HepG2 (cell line): Measurements from ENCODE around the gene SOCS1. TPM values are rescaled to one million over a fixed set of nuclear protein-coding genes. Genes with fewer than 3 reads are reported as not detected.

Source experiments
- CBFB ChIP-seq: sonication (generic); formaldehyde crosslinking; IDR thresholded peaks from 2 replicates; pipeline ENCODE4 v1.4.0; 2020; ENCODE audit warnings: missing genetic modification reagents
- E2F2 ChIP-seq: sonication (generic); formaldehyde crosslinking; IDR thresholded peaks from 2 replicates; pipeline ENCODE4 v1.4.0; 2020; ENCODE audit warnings: missing genetic modification reagents, borderline replicate concordance
- GABPA ChIP-seq, 2 experiments: IDR thresholded peaks; 2 replicates each; pipeline ENCODE4 v1.6.1; 2011 to 2016; ENCODE audit warnings: low read depth in 2 of 2, low read length in 1 of 2, missing biosample characterization in 1 of 2, missing genetic modification characterization in 1 of 2
- GLMP ChIP-seq: sonication (generic); formaldehyde crosslinking; IDR thresholded peaks from 2 replicates; pipeline ENCODE4 v1.9.0; 2021; ENCODE audit warnings: missing genetic modification reagents, mild to moderate bottlenecking, borderline replicate concordance
- JUNB ChIP-seq: sonication (generic); formaldehyde crosslinking; IDR thresholded peaks from 2 replicates; pipeline ENCODE4 v1.8.0; 2022; ENCODE audit warnings: missing genetic modification reagents, mild to moderate bottlenecking, borderline replicate concordance
- MAF1 ChIP-seq: sonication (generic); formaldehyde crosslinking; IDR thresholded peaks from 2 replicates; pipeline ENCODE4 v1.5.0; 2020; ENCODE audit warnings: missing genetic modification reagents, borderline replicate concordance
- MAFF ChIP-seq: IDR thresholded peaks from 2 replicates; pipeline ENCODE4 v1.6.1; 2011; ENCODE audit warnings: low read depth, low read length, improper control_type of control experiment
- MTF1 ChIP-seq: sonication (generic); formaldehyde crosslinking; IDR thresholded peaks from 2 replicates; pipeline ENCODE4 v1.5.0; 2020; ENCODE audit warnings: missing genetic modification reagents
- POLR2A ChIP-seq, 2 experiments: IDR thresholded peaks; 2 replicates each; pipeline ENCODE4 v1.6.1; 2011; ENCODE audit warnings: low read depth in 2 of 2, low read length in 2 of 2, mild to moderate bottlenecking in 1 of 2, moderate library complexity in 1 of 2; ENCODE audit not compliant: insufficient read depth in 1 of 2
- TERF1 ChIP-seq: sonication (generic); formaldehyde crosslinking; IDR thresholded peaks from 2 replicates; pipeline ENCODE4 v1.8.0; 2022; ENCODE audit warnings: mild to moderate bottlenecking, missing genetic modification reagents, moderate library complexity
- ZBTB14 ChIP-seq: sonication (generic); formaldehyde crosslinking; IDR thresholded peaks from 2 replicates; pipeline ENCODE4 v1.4.0; 2020; ENCODE audit warnings: missing genetic modification reagents
- ZBTB4 ChIP-seq: sonication (generic); formaldehyde crosslinking; IDR thresholded peaks from 2 replicates; pipeline ENCODE4 v1.4.0; 2020; ENCODE audit warnings: missing genetic modification reagents, mild to moderate bottlenecking, borderline replicate concordance
- ZNF562 ChIP-seq: sonication (generic); formaldehyde crosslinking; IDR thresholded peaks from 2 replicates; pipeline ENCODE4 v1.8.0; 2022; ENCODE audit warnings: missing genetic modification reagents, borderline replicate concordance
- ZNF580 ChIP-seq: IDR thresholded peaks from 2 replicates; pipeline ENCODE4 v1.6.1; 2016; ENCODE audit warnings: low read depth, borderline replicate concordance
- ZNF589 ChIP-seq: sonication (generic); formaldehyde crosslinking; conservative IDR thresholded peaks from 2 replicates; pipeline ENCODE4 v1.8.0; 2022; ENCODE audit warnings: mild to moderate bottlenecking, moderate library complexity, missing genetic modification reagents
- ZNF607 ChIP-seq: sonication (generic); formaldehyde crosslinking; IDR thresholded peaks from 2 replicates; pipeline ENCODE4 v1.5.1; 2020; ENCODE audit warnings: missing genetic modification reagents, mild to moderate bottlenecking, borderline replicate concordance
- ZSCAN20 ChIP-seq: sonication (generic); formaldehyde crosslinking; IDR thresholded peaks from 2 replicates; pipeline ENCODE4 v1.4.0; 2020; ENCODE audit warnings: missing genetic modification reagents, mild to moderate bottlenecking, borderline replicate concordance
- polyA plus RNA-seq, 8 experiments: library from polyadenylated mRNA; depleted of rRNA in 3 of 8; stranded (reverse) in 7 of 8; unstranded in 1 of 8; fragments of >200 nt; fragmentation: Illumina TruSeq in 4 of 8; extraction: Trizol in 4 of 8; gene quantifications; 2 replicates each; pipeline versions ENCODE4 v1.2.1 to v1.2.3, GENCODE V29; 2011 to 2016; ENCODE audit warnings: low read depth in 4 of 8, missing spikeins in 1 of 8, mixed read lengths in 1 of 8; ENCODE audit not compliant: insufficient read depth in 1 of 8
- total RNA-seq, 5 experiments: library from RNA; depleted of rRNA; stranded (reverse); fragments of >200 nt; fragmentation: Illumina TruSeq; extraction: Trizol; gene quantifications; 2 replicates each; pipeline ENCODE4 v1.2.3, GENCODE V29; 2016; ENCODE audit warnings: low read depth in 1 of 5

Gene SOCS1
- total and polyA plus RNA-seq, 2 of the 13 experiments (the other 11 are each of a cell fraction or from before 2014, with no cell fraction given) = 5.3 to 6.3 TPM

- TF ChIP-seq GABPA (IDR thresholded peaks at IDR 0.05; ENCODE audit: low read depth, low read length) (no peak), GABPA (CRISPR knock-in tag; IDR thresholded peaks at IDR 0.05; ENCODE audit: low read depth) (peak; percentile 57; the same call in 1 of the 2 replicates), TERF1 (CRISPR knock-in tag) (no peak), CBFB (CRISPR knock-in tag) (no peak), ZBTB4 (CRISPR knock-in tag) (peak; percentile 98), MTF1 (CRISPR knock-in tag) (no peak), E2F2 (CRISPR knock-in tag) (0 out of 2 replicates have a peak, but pooled peaks have one; percentile 17), MAFF (no peak), ZNF607 (0 out of 2 replicates have a peak, but pooled peaks have one; percentile 48), POLR2A (IDR thresholded peaks at IDR 0.05; ENCODE audit: insufficient read depth in 1 of 2, low read depth in 2 of 2, low read length in 2 of 2) (peak in 1 of 2 experiments; percentile 49; a peak in 2 of 4 replicates), GLMP (CRISPR knock-in tag) (no peak), ZNF580 (CRISPR knock-in tag) (no peak; the same call in 1 of the 2 replicates), JUNB (CRISPR knock-in tag) (no peak), ZNF562 (CRISPR knock-in tag) (no peak), ZSCAN20 (no peak), ZBTB14 (CRISPR knock-in tag) (0 out of 2 replicates have a peak, but pooled peaks have one; percentile 44), MAF1 (CRISPR knock-in tag) (0 out of 2 replicates have a peak, but pooled peaks have one; percentile 23), ZNF589 (no peak)
Observed at GRCh38 chr16:11278681-11279628, 23.0 kb upstream of the SOCS1 start (continued).
